Loucy (cell line): ENCODE measurements around the gene BRICD5.
A peak's percentile ranks its signal among the peaks of the same experiment; 100 is the strongest.

Experiments
- H2AFZ ChIP-seq: fragments of 200-600 bp; sonication (generic); 2 replicates; pipeline ENCODE4 v1.6.0; 2016; ENCODE audit warnings: antibody characterized with exemption, mild to moderate bottlenecking, low read length, moderate library complexity
- H3F3A ChIP-seq: fragments of 200-600 bp; 2 replicates; pipeline ENCODE4 v1.6.0; 2016; ENCODE audit warnings: antibody characterized with exemption, low read depth, mild to moderate bottlenecking
- H3K27me3 ChIP-seq: fragments of 200-600 bp; sonication (generic); 2 replicates; pipeline ENCODE4 v1.6.1; 2014; ENCODE audit warnings: low read length, mild to moderate bottlenecking; ENCODE audit not compliant: insufficient read depth, poor library complexity, severe bottlenecking
- H3K36me3 ChIP-seq: fragments of 200-600 bp; sonication (generic); 2 replicates; pipeline ENCODE4 v1.6.1; 2016; ENCODE audit warnings: low read length; ENCODE audit not compliant: insufficient read depth
- H3K4me1 ChIP-seq: fragments of 200-600 bp; sonication (generic); 2 replicates; pipeline ENCODE4 v1.5.1; 2014; ENCODE audit warnings: low read length, mild to moderate bottlenecking; ENCODE audit not compliant: insufficient read depth, poor library complexity, severe bottlenecking
- H3K4me2 ChIP-seq: fragments of 200-600 bp; sonication (generic); 2 replicates; pipeline ENCODE4 v1.6.0; 2014; ENCODE audit warnings: antibody characterized with exemption, low read length, low read depth, mild to moderate bottlenecking; ENCODE audit not compliant: poor library complexity, severe bottlenecking
- H3K4me3 ChIP-seq: fragments of 200-600 bp; sonication (generic); 2 replicates; pipeline ENCODE4 v1.5.1; 2014; ENCODE audit warnings: low read length, mild to moderate bottlenecking, mixed read lengths; ENCODE audit not compliant: poor library complexity, severe bottlenecking
- H3K79me2 ChIP-seq: fragments of 200-600 bp; sonication (generic); 2 replicates; pipeline ENCODE4 v1.6.1; 2014; ENCODE audit warnings: low read length; ENCODE audit not compliant: insufficient read depth
- H3K9ac ChIP-seq: fragments of 200-600 bp; sonication (generic); 2 replicates; pipeline ENCODE4 v1.6.0; 2014; ENCODE audit warnings: mild to moderate bottlenecking, low read depth, low read length, moderate library complexity; ENCODE audit not compliant: poor library complexity, severe bottlenecking
- H3K9me2 ChIP-seq: fragments of 200-600 bp; sonication (generic); replicated peaks from 2 replicates; pipeline ENCODE4 v1.6.1; 2016; ENCODE audit warnings: low read depth, low read length, mixed read lengths
- H3K9me3 ChIP-seq: fragments of 200-600 bp; sonication (generic); 2 replicates; pipeline ENCODE4 v1.6.1; 2014; ENCODE audit warnings: mild to moderate bottlenecking, antibody characterized with exemption, low read length, low read depth; ENCODE audit not compliant: insufficient read depth
- H4K20me1 ChIP-seq: fragments of 200-600 bp; sonication (generic); 2 replicates; pipeline ENCODE4 v1.6.0; 2014; ENCODE audit warnings: antibody characterized with exemption, low read length, mild to moderate bottlenecking; ENCODE audit not compliant: insufficient read depth, poor library complexity, severe bottlenecking
- CTCF ChIP-seq: fragments of 200-600 bp; sonication (generic); conservative IDR thresholded peaks from 2 replicates; pipeline ENCODE4 v1.5.1; 2014; ENCODE audit warnings: mild to moderate bottlenecking, antibody characterized with exemption, low read length
- EZH2phosphoT487 ChIP-seq: fragments of 200-600 bp; IDR thresholded peaks from 2 replicates; pipeline ENCODE4 v1.6.1; 2018; ENCODE audit warnings: antibody characterized with exemption, mild to moderate bottlenecking, moderate library complexity, borderline replicate concordance

The BRICD5 gene

GRCh38 chr16:2214719-2214968 lies 4.0 kb upstream of the BRICD5 start, which contains the start of gene PGP:
Gene PGP, minus strand, starts transcription at chr16:2214840. Its CDS starts 63 bp downstream, at chr16:2214777.
- Histone ChIP-seq H3K36me3 (no peaks in the 10 kb centered on the region; the same call in 1 of the 2 replicates), H3K9me3 (no peaks in the 10 kb centered on the region), H3K4me3 (peak within 1 kb of the TSS; percentile 80), H2AFZ (peak within 1 kb of the TSS; percentile 81), H4K20me1 (no peaks in the 10 kb centered on the region), H3K4me1 (peaks cover 5% of the 10 kb centered on the region), H3K9me2 (no peaks in the 10 kb centered on the region), H3K79me2 (peaks cover 16% of the 10 kb centered on the region), H3K27me3 (no peaks in the 10 kb centered on the region), H3K9ac (peak within 1 kb of the TSS; percentile 68), H3K4me2 (peak within 1 kb of the TSS; percentile 80), H3F3A (no peaks in the 10 kb centered on the region)
- no peak for TF ChIP-seq CTCF
- TF ChIP-seq EZH2phosphoT487, result no peak

- H3K4me3 ChIP-seq, result peak overlapping the region; percentile 73
- peaks cover 16% of the 10 kb centered on the region for H3K79me2 ChIP-seq
- no peak overlapping the region for H2AFZ ChIP-seq
- no peaks in the 10 kb centered on the region for H4K20me1 ChIP-seq
- no peaks in the 10 kb centered on the region for H3K9me2 ChIP-seq
- H3K9ac ChIP-seq, result peak overlapping the region; percentile 68
- TF ChIP-seq EZH2phosphoT487 (no peak), CTCF (no peak)
- H3F3A ChIP-seq, result no peaks in the 10 kb centered on the region
- no peaks in the 10 kb centered on the region for H3K9me3 ChIP-seq
- H3K4me1 ChIP-seq, result peaks cover 5% of the 10 kb centered on the region
- H3K27me3 ChIP-seq, result no peaks in the 10 kb centered on the region
- H3K4me2 ChIP-seq, result peak overlapping the region; percentile 80
- H3K36me3 ChIP-seq, result no peaks in the 10 kb centered on the region; the same call in 1 of the 2 replicates
Observed at GRCh38 chr16:2213817-2214718, 3.4 kb upstream of the BRICD5 start.

- Histone ChIP-seq H3K9me2 (no peaks in the 10 kb centered on the region), H3K27me3 (no peaks in the 10 kb centered on the region), H2AFZ (no peak overlapping the region), H3K79me2 (peaks cover 16% of the 10 kb centered on the region), H4K20me1 (no peaks in the 10 kb centered on the region), H3F3A (no peaks in the 10 kb centered on the region), H3K9me3 (no peaks in the 10 kb centered on the region), H3K4me3 (peak overlapping the region; percentile 73), H3K36me3 (no peaks in the 10 kb centered on the region; the same call in 1 of the 2 replicates), H3K9ac (peak overlapping the region; percentile 68), H3K4me1 (peaks cover 5% of the 10 kb centered on the region), H3K4me2 (peak overlapping the region; percentile 80)
- no peak for TF ChIP-seq EZH2phosphoT487
- no peak for TF ChIP-seq CTCF
Observed at GRCh38 chr16:2212362-2213324, 2.0 kb upstream of the BRICD5 start.
